ES-I3 (cell line): ENCODE data around the gene ADGRD1.

Source experiments
- H3K36me3 ChIP-seq: 2 replicates; pipeline ENCODE4 v1.6.1; 2013; ENCODE audit warnings: mild to moderate bottlenecking, low read length, control low read depth, moderate library complexity; ENCODE audit not compliant: insufficient read depth
- H3K4me1 ChIP-seq: 2 replicates; pipeline ENCODE4 v1.6.1; 2013; ENCODE audit warnings: mild to moderate bottlenecking, control low read depth, low read length; ENCODE audit not compliant: insufficient read depth
- H3K9ac ChIP-seq: 2 replicates; pipeline ENCODE4 v1.6.1; 2013; ENCODE audit warnings: low read depth, mild to moderate bottlenecking, low read length, moderate library complexity
- H3K9me3 ChIP-seq: 2 replicates; pipeline ENCODE4 v1.6.1; 2013; ENCODE audit warnings: mild to moderate bottlenecking, low read length, moderate library complexity; ENCODE audit not compliant: control insufficient read depth, insufficient read depth

The ADGRD1 gene

DNA sequence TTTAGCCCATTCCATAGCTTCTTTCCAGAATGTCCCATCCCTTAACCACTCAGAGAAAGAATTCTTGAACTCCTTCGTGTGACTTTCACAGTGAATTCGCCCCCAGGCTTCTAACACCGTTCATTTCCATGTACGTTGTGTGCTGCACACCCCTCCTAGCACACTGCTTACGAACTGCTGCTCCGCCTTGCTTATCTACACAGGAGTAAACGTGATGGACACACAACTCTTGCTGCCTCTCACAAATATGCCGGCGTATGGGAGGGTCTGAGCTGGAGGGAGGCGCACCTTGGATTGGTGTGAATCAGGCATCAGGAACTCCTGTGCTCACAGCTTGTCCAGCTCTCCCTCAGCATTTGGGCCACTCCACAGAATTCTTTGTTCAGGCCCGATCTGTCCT is 3.9 kb upstream of the ADGRD1 start:
- Histone ChIP-seq H3K4me1 (peaks cover 33% of the 10 kb centered on the region), H3K36me3 (no peaks in the 10 kb centered on the region), H3K9me3 (no peaks in the 10 kb centered on the region), H3K9ac (no peak overlapping the region)

DNA sequence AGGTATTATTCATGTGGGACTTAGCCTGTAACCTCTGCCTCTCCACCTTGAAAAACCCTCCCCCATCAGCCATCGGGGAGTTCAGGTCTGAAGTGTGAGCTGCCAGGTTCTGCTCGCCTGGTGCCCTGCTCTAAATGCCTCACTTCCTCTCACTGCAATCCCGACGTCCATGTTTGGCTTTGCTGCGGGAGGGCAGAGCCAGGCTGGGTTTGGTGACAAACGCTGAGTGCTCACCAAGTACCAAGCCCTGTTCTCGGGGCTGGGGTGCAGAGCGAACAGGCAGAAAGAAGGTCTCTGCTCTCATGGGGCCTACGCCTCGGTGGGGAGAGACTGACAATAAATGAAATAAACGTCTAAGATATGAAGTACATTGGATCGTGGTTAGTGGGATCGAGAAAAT is 2.1 kb upstream of the ADGRD1 start:
- no peaks in the 10 kb centered on the region for H3K36me3 ChIP-seq
- H3K4me1 ChIP-seq, result peaks cover 33% of the 10 kb centered on the region
- no peaks in the 10 kb centered on the region for H3K9me3 ChIP-seq
- no peak overlapping the region for H3K9ac ChIP-seq

DNA sequence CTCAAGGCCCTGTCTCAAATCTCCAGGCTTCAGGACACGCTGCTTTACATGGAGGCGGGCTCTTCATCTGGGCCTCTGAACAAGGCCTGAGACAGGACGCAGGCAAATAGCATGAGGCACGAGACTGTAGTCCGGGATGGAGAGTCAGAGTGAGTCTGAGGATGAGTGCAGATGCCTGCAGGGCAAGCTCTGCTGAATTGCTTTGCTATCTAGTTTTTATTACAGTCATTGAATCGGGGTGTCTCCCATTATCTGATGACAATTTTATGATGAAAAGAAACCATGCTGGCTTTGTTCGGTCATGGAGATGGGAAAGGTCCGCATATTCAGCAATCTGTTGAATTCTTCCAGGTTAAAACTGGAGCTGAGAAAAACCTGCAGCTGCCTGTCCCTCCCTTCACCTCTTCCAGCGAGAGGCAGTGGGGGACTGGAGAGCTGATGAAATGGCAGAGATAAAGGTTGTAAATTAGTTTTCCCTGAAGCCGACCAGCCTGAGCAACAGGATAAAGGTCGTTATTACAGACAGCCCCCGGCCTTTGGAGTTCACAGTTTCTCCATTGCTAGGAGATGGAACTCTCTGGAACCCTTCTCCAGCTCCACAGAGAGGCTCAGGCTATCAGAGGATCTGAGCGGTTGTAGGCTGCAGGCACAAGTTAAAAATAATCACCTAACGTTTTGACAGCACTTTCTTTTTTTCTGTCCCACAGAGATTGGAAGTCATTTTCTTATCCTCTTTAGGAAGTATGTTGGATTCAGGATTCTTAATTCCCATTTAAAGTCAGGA is 1.3 kb upstream of the ADGRD1 start:
- Histone ChIP-seq H3K9me3 (no peaks in the 10 kb centered on the region), H3K36me3 (no peaks in the 10 kb centered on the region), H3K4me1 (peaks cover 26% of the 10 kb centered on the region), H3K9ac (no peak overlapping the region)

DNA sequence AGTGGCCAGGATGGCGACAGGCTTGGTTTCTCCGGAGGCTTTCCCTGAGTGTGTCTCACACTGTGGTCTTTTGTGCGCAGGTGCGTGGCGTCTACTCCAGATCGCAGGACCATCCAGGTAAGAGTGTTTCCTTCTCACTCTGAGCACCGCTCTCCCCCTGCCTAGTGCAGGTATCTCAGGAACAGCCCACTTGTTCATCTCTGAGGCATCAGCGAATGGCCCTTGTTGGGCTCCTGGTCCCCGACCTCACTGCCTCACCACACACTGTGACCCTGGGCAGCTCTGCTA is 781 bp downstream of the ADGRD1 start:
- H3K9me3 ChIP-seq, result no peaks in the 10 kb centered on the region; the same call in 1 of the 2 replicates
- peaks cover 19% of the 10 kb centered on the region for H3K4me1 ChIP-seq
- peak overlapping the region; percentile 24; the same call in 1 of the 2 replicates for H3K9ac ChIP-seq
- H3K36me3 ChIP-seq, result no peaks in the 10 kb centered on the region

DNA sequence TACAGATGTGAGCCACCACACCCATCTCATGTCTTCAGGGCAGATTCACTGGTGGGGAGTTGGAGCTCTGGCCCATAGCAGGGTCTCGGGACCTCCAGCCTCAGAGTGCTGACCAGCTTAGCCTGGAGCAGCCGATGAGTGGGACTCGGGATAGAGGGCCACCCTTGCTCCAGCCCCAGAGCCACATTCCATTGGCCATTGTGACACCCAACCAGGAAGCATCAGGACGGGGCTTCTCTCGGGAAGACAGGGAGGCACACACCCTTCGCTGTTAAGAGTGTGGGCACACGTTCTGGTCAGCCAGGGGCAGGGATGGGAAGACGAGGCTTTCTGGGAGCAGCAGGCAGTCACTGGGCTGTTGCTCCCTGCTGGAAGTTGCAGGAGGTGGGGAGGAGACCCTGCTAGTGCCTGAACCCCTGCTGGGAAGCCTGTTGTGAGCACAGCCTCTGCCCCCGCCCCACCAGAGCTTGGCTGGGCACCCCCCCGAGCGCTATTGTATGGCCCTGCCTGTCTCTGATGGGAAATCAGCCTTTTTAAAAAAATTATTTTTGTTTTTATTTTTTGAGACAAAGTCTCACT is 1.6 kb downstream of the ADGRD1 start:
- no peaks in the 10 kb centered on the region for H3K36me3 ChIP-seq
- H3K4me1 ChIP-seq, result peaks cover 19% of the 10 kb centered on the region
- H3K9ac ChIP-seq, result no peak overlapping the region
- no peaks in the 10 kb centered on the region; the same call in 1 of the 2 replicates for H3K9me3 ChIP-seq

DNA sequence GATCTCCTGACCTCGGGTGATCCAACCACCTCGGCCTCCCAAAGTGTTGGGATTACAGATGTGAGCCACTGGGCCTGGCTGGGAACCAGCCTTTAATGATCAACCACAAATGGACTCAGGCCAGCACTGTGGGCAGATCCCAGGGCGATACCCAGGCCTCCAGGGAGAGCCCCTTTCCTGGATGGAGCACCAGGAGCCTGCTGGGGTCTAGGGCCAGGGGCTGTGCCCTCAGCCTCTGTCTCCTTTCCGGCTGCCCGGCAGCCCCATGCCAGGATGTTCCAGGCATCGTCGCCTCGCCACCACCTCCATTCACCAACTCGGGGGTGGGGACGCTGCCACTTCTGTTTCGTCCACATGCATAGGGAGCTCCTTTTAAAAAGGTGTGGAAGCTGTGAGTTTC is 2.3 kb downstream of the ADGRD1 start:
- H3K9ac ChIP-seq, result no peak overlapping the region
- H3K9me3 ChIP-seq, result no peaks in the 10 kb centered on the region; the same call in 1 of the 2 replicates
- H3K36me3 ChIP-seq, result no peaks in the 10 kb centered on the region
- H3K4me1 ChIP-seq, result peaks cover 19% of the 10 kb centered on the region

DNA sequence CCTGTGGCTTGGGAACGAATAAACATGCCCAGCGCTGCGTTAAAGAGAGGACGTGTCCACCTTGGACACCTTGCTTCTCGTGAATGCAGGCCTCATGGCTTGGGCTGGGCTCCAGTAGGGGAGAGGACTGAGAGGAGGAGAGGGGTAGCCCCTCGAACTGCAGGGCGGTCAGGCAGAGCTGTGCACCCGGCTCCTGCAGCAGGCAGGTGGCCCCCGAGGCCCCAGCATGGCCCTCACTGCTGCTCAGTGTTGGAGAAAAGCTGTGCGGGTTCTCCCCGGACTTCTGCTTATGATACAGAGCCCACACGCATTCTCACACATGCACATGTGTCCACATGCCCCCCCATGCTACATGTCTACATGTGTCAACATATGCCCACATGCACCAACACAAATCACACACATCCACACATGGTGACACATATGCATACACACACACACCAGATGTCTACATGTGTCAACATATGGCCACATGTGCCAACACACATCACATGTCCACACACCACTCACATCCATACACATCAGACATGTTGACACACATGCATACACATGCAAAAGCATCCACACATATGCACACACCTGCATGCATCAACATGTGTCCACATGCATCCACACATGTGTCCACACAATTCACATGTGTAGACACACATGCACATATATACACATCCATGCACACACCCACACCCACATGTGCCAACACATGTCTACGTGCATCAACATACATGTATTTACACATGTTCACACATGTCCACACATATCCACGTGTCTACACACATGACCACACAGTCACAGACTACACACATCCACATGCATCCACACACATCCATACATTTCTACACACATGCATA is 3.0 kb downstream of the ADGRD1 start:
- H3K4me1 ChIP-seq, result peaks cover 19% of the 10 kb centered on the region
- no peak overlapping the region for H3K9ac ChIP-seq
- no peaks in the 10 kb centered on the region; the same call in 1 of the 2 replicates for H3K9me3 ChIP-seq
- no peaks in the 10 kb centered on the region for H3K36me3 ChIP-seq

DNA sequence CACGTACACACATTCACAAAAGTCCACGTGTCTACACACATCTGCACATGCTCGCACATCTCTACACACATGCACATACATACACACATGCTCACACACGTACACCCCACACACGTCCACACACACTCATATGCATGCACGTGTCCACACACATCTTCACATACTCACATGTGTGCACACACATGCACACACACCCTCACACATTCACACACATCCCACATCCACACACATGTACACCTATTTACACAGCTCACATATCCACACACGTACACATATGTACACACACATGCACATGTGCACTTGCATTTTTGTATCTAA is 3.6 kb downstream of the ADGRD1 start:
- Histone ChIP-seq H3K9me3 (no peaks in the 10 kb centered on the region; the same call in 1 of the 2 replicates), H3K36me3 (no peaks in the 10 kb centered on the region), H3K4me1 (peaks cover 19% of the 10 kb centered on the region), H3K9ac (no peak overlapping the region)

DNA sequence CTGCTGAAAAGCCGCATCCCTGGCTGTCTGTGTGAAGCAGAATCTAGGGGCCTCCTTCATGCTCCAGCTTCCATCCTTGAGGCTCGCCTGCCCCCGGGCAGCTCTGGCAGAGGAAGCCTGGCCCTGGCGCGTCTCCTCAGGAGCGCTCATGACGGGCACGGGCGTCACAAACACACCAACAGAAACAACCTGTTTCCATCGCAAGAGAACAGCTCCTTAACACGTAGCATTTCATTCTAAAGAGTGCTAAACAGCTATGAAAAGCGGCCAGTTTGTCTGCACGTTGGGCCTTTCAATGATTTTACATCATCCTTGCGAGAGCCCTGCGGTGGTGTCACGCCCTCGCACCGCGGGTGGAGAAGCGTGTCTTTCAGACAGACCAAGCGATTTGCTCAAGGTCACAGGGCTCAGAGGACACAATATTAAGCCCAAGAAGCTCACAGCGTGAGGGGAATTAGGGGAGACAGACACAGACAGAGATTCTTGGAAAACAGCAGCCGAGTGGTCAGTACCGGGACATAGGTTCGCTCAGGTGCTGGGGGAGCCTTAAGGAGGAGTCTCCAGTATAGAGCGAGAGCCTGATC is 4.9 kb downstream of the ADGRD1 start:
- H3K9me3 ChIP-seq, result no peaks in the 10 kb centered on the region; the same call in 1 of the 2 replicates

DNA sequence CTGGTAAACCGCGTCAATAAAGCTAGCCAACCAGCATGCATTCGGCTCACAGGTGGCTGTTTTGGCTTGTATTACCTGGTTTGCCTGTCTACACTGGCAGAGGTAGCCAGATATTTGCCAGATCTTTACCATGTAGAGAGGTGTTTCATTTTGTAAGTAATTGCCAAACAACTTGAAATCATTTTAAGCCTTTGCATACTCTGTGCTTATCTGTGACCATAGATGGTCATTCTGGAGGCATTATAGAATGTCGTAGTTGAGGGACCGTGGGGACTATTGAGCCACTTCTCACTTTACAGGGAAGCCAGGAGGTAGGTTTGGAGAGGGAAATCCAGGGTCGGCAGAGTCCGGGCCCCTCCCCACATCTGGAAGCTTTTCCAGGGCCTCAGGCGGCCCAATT is 5.9 kb downstream of the ADGRD1 start:
- Histone ChIP-seq H3K9ac (no peak overlapping the region), H3K36me3 (no peaks in the 10 kb centered on the region), H3K4me1 (no peaks in the 10 kb centered on the region), H3K9me3 (no peaks in the 10 kb centered on the region; the same call in 1 of the 2 replicates)

More for the DNA sequence above, 4.9 kb downstream of the ADGRD1 start:
- no peaks in the 10 kb centered on the region for H3K36me3 ChIP-seq
- no peak overlapping the region for H3K9ac ChIP-seq
- peaks cover 8% of the 10 kb centered on the region; the same call in 1 of the 2 replicates for H3K4me1 ChIP-seq

DNA sequence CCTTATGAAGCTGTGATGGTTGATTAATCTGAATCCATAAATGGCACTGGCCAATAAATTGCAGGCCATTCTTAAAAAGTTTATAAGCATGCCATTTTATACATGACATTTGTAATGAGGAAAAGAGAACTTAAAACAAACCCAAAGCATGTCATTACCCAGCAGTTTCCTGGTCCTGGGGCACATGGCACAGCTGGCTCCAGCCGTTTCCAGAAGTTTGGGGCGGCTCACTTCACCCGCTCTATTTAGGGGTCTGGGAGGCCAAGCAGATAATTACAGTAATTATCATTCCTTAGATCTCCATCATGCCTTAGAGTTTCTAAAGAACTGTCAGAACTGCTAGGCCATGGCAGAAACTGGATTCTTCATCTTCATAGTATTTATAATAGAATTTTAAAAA is 6.4 kb downstream of the ADGRD1 start:
- no peaks in the 10 kb centered on the region; the same call in 1 of the 2 replicates for H3K9me3 ChIP-seq
- H3K36me3 ChIP-seq, result no peaks in the 10 kb centered on the region
- H3K4me1 ChIP-seq, result no peaks in the 10 kb centered on the region
- H3K9ac ChIP-seq, result no peak overlapping the region

DNA sequence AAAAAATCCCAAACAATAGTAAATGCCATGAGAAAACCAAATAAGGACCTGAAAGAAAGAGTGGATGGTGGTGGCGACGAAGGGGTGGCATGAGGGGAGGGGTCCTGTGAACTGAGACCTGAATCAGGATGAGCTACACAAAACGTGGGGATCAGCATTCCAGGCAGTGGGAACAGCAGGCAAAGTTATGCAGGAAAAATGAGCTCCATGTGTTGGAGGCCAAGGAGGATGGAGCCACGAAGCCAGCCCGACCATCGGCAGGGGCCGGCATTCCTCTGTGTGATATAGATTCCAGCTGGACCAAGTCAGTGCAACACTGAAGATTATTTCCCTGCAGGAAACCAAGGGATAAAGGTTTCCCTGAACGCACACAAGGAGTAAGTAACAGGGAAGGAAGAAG is 7.1 kb downstream of the ADGRD1 start:
- no peaks in the 10 kb centered on the region; the same call in 1 of the 2 replicates for H3K9me3 ChIP-seq
- H3K36me3 ChIP-seq, result no peaks in the 10 kb centered on the region
- no peak overlapping the region for H3K9ac ChIP-seq
- no peaks in the 10 kb centered on the region for H3K4me1 ChIP-seq

DNA sequence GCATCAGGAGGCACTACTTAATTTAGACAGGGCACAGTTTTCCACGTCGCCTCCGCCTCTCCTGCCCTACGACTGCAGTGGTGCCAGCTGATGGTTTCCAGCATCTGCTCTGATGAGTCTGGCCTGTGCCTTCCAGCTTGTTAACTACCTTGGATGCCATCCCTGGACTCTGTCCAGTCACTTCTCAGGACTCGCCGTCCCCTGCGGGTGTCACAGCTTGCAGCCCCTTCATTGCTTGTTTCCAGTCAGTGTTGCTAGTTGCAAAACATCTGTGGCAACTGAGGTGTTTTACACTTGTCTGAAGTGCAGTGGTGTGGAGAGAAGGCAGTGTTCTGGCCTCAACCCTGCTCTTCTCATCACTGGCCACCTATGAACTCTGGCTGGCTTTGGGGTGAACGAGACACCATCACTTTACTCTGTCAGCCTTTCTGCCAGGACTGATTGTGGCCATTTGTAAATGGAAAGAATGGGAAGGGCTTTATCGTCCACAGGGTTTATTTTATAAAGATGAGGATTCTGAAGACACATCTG is 8.3 kb downstream of the ADGRD1 start:
- no peak overlapping the region for H3K9ac ChIP-seq
- H3K36me3 ChIP-seq, result no peaks in the 10 kb centered on the region
- H3K4me1 ChIP-seq, result no peaks in the 10 kb centered on the region
- H3K9me3 ChIP-seq, result no peaks in the 10 kb centered on the region; the same call in 1 of the 2 replicates

DNA sequence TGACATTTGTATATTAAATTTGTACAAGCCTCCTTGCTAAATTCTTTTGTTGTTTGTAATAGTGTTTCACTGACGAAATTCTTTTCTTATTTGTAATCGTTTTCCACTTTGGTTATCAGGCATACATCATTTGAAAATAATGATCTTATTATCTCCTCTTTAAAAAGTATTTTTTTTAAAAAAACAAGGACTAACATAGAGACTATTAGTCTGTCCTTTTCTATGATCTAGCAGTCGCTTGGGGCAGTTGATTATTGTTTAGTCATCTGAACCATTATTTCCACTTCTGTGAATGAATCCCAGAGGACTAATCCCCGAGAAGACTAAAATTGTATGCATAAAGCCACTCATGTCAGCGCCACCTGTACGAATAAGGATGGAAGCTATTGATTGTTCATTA is 11.5 kb downstream of the ADGRD1 start:
- no peaks in the 10 kb centered on the region for H3K4me1 ChIP-seq
- H3K36me3 ChIP-seq, result no peaks in the 10 kb centered on the region
- H3K9ac ChIP-seq, result no peak overlapping the region
- no peaks in the 10 kb centered on the region for H3K9me3 ChIP-seq
